Measurements from ENCODE around the gene RBP2.

- TF ChIP-seq EP300 (IDR thresholded peaks at IDR 0.05), result no peak
- TF ChIP-seq CTCF (IDR thresholded peaks at IDR 0.05), result no peak
- no peak for TF ChIP-seq POLR2A (IDR thresholded peaks at IDR 0.05)
Measured at GRCh38 chr3:139434764-139435307, 41.5 kb downstream of the RBP2 start.
